H1 (cell line): ENCODE data around the gene DACT3. TPM values are rescaled to one million over a fixed set of nuclear protein-coding genes. Genes with fewer than 3 reads are reported as not detected.

Experiments used
- CTCF ChIA-PET: fragments of 300-600 bp; sonication (Branson Sonifier 250); formaldehyde crosslinking; loops from one replicate; lab custom pipeline; 2021; ENCODE audit not compliant: partially characterized antibody; lab: Charles Lee
- POLR2A ChIA-PET: fragments of 300-600 bp; sonication (Branson Sonifier 250); formaldehyde crosslinking; loops from one replicate; lab custom pipeline; 2021; ENCODE audit warnings: inconsistent platforms; ENCODE audit not compliant: partially characterized antibody; lab: Charles Lee
- DNase-seq, 2 experiments: peaks; one replicate each; pipeline versions ENCODE4 v3.0.0 to v3.0.0-alpha.2; 2010 to 2022; ENCODE audit warnings: low spot score in 2 of 2, low read depth in 1 of 2, mixed read lengths in 1 of 2
- FAIRE-seq: peaks from 2 replicates; lab custom pipeline; 2011; peaks lifted over from hg19 to GRCh38; lab: Jason Lieb, UNC
- H2AFZ ChIP-seq: 2 replicates; pipeline ENCODE4 v1.8.1; 2012; ENCODE audit warnings: low read length, inconsistent platforms
- H2AK5ac ChIP-seq: 2 replicates; pipeline ENCODE4 v1.6.1; 2013; ENCODE audit warnings: low read depth, low read length
- H2BK120ac ChIP-seq: replicated peaks from 2 replicates; pipeline ENCODE3; 2013; ENCODE audit warnings: low read depth, low read length, inconsistent platforms
- H2BK12ac ChIP-seq: 2 replicates; pipeline ENCODE4 v1.6.1; 2013; ENCODE audit warnings: low read depth, low read length
- H2BK15ac ChIP-seq: 2 replicates; pipeline ENCODE4 v1.6.1; 2013; ENCODE audit warnings: low read length
- H2BK20ac ChIP-seq: 2 replicates; pipeline ENCODE4 v1.6.1; 2013; ENCODE audit warnings: low read length
- H2BK5ac ChIP-seq: 2 replicates; pipeline ENCODE4 v1.6.1; 2013; ENCODE audit warnings: low read depth, low read length
- H3K14ac ChIP-seq: 2 replicates; pipeline ENCODE4 v1.6.1; 2013; ENCODE audit warnings: inconsistent platforms; ENCODE audit not compliant: insufficient read length
- H3K18ac ChIP-seq: 2 replicates; pipeline ENCODE4 v1.6.1; 2013; ENCODE audit warnings: low read length; ENCODE audit errors: extremely low read depth
- H3K23ac ChIP-seq: 2 replicates; pipeline ENCODE4 v1.6.1; 2013; ENCODE audit warnings: inconsistent platforms; ENCODE audit not compliant: insufficient read length
- H3K23me2 ChIP-seq: 2 replicates; pipeline ENCODE4 v1.6.1; 2013; ENCODE audit warnings: low read depth, low read length
- H3K27ac ChIP-seq: 2 replicates; pipeline ENCODE4 v1.6.1; 2011; ENCODE audit warnings: low read depth, low read length, inconsistent platforms
- H3K27me3 ChIP-seq, 4 experiments: replicated peaks in 1 of 4; 1 replicate in 1 of 4; 2 replicates in 3 of 4; pipeline versions ENCODE4 v1.6.1 to v1.8.1; 2011 to 2013; ENCODE audit warnings: low read length in 3 of 4, mild to moderate bottlenecking in 3 of 4, inconsistent platforms in 2 of 4, mixed read lengths in 2 of 4, moderate library complexity in 1 of 4; ENCODE audit not compliant: control insufficient read depth in 3 of 4, insufficient read depth in 3 of 4; ENCODE audit errors: extremely low read depth in 1 of 4
- H3K36me3 ChIP-seq, 4 experiments: 2 replicates each; pipeline versions ENCODE4 v1.6.1 to v1.8.1; 2011 to 2013; ENCODE audit warnings: mild to moderate bottlenecking in 4 of 4, low read length in 3 of 4, moderate library complexity in 2 of 4, control low read depth in 1 of 4, inconsistent platforms in 1 of 4; ENCODE audit not compliant: insufficient read depth in 4 of 4, control insufficient read depth in 2 of 4
- H3K4ac ChIP-seq: replicated peaks from 2 replicates; pipeline ENCODE3; 2013; ENCODE audit warnings: low read length, low read depth, mixed read lengths, inconsistent platforms; ENCODE audit not compliant: insufficient read length
- H3K4me1 ChIP-seq, 4 experiments: replicated peaks in 1 of 4; 1 replicate in 1 of 4; 2 replicates in 3 of 4; pipeline versions ENCODE4 v1.6.1 to v1.8.1; 2011 to 2013; ENCODE audit warnings: low read length in 3 of 4, inconsistent platforms in 2 of 4, mixed read lengths in 1 of 4; ENCODE audit not compliant: insufficient read depth in 4 of 4, control insufficient read depth in 3 of 4
- H3K4me2 ChIP-seq, 2 experiments: 2 replicates each; pipeline versions ENCODE4 v1.6.1 to v1.8.1; 2011 to 2013; ENCODE audit warnings: low read depth in 2 of 2, low read length in 2 of 2, control low read depth in 1 of 2, inconsistent platforms in 1 of 2, mild to moderate bottlenecking in 1 of 2; ENCODE audit not compliant: insufficient read depth in 1 of 2
- H3K4me3 ChIP-seq, 4 experiments: fragments of 200-600, 300-600 bp in 1 of 4; sonication (generic), shearing (Covaris generic), sonication (Bioruptor Twin) in 1 of 4; 2 replicates each; pipeline versions ENCODE4 v1.5.1 to v1.8.1; 2011 to 2016; ENCODE audit warnings: low read length in 4 of 4, low read depth in 3 of 4, control low read depth in 2 of 4, inconsistent platforms in 2 of 4, mild to moderate bottlenecking in 2 of 4, mixed read lengths in 1 of 4, moderate library complexity in 1 of 4; ENCODE audit not compliant: insufficient read depth in 2 of 4; ENCODE audit errors: extremely low read depth in 1 of 4
- H3K56ac ChIP-seq: replicated peaks from 2 replicates; pipeline ENCODE3; 2013; ENCODE audit warnings: low read depth, mild to moderate bottlenecking, mixed read lengths, low read length, inconsistent platforms; ENCODE audit not compliant: insufficient read length
- H3K79me1 ChIP-seq: 2 replicates; pipeline ENCODE4 v1.6.1; 2013; ENCODE audit warnings: low read depth, low read length, control low read depth
- H3K79me2 ChIP-seq, 2 experiments: 2 replicates each; pipeline versions ENCODE4 v1.6.1 to v1.8.1; 2012 to 2013; ENCODE audit warnings: low read length in 2 of 2, mild to moderate bottlenecking in 2 of 2, inconsistent platforms in 1 of 2; ENCODE audit not compliant: insufficient read depth in 2 of 2, control insufficient read depth in 1 of 2
- H3K9ac ChIP-seq, 4 experiments: replicated peaks in 1 of 4; 1 replicate in 1 of 4; 2 replicates in 3 of 4; pipeline versions ENCODE4 v1.6.1 to v1.8.1; 2011 to 2013; ENCODE audit warnings: low read depth in 3 of 4, low read length in 3 of 4, control low read depth in 2 of 4, mild to moderate bottlenecking in 2 of 4, moderate library complexity in 2 of 4, inconsistent platforms in 1 of 4; ENCODE audit errors: extremely low read depth in 1 of 4
- H3K9me3 ChIP-seq, 2 experiments: 2 replicates each; pipeline versions ENCODE4 v1.6.1 to v1.8.1; 2012 to 2013; ENCODE audit warnings: mild to moderate bottlenecking in 2 of 2, moderate library complexity in 2 of 2, control low read depth in 1 of 2, inconsistent platforms in 1 of 2, low read depth in 1 of 2, low read length in 1 of 2, mixed read lengths in 1 of 2; ENCODE audit not compliant: insufficient read depth in 2 of 2
- H4K20me1 ChIP-seq, 2 experiments: replicated peaks in 1 of 2; 2 replicates each; pipeline versions ENCODE3 to v1.8.1; 2011 to 2013; ENCODE audit warnings: inconsistent platforms in 2 of 2, low read length in 2 of 2, mild to moderate bottlenecking in 1 of 2; ENCODE audit not compliant: insufficient read depth in 2 of 2, control insufficient read depth in 1 of 2
- H4K5ac ChIP-seq: 2 replicates; pipeline ENCODE4 v1.6.1; 2013; ENCODE audit warnings: low read length, low read depth, mixed read lengths, inconsistent platforms; ENCODE audit not compliant: insufficient read length
- H4K8ac ChIP-seq: 2 replicates; pipeline ENCODE4 v1.8.0; 2013; ENCODE audit warnings: mild to moderate bottlenecking, moderate library complexity, low read length, inconsistent platforms; ENCODE audit not compliant: insufficient read depth; ENCODE audit errors: extremely low read depth
- H4K91ac ChIP-seq: replicated peaks from 2 replicates; pipeline ENCODE3; 2013; ENCODE audit warnings: low read length, mixed read lengths, inconsistent platforms; ENCODE audit not compliant: insufficient read length
- CBX5 ChIP-seq: fragments of 300-800, 300-1000 bp; sonication (generic); IDR thresholded peaks from 2 replicates; pipeline ENCODE4 v1.7.1; 2016; ENCODE audit warnings: antibody characterized with exemption, low read length, low read depth
- EGR1 ChIP-seq: IDR thresholded peaks from 2 replicates; pipeline ENCODE4 v1.6.1; 2011; ENCODE audit warnings: low read depth, low read length, borderline replicate concordance
- FOSL1 ChIP-seq: IDR thresholded peaks from 2 replicates; pipeline ENCODE4 v1.6.1; 2011; ENCODE audit warnings: mild to moderate bottlenecking, low read depth, low read length, moderate library complexity; ENCODE audit not compliant: insufficient read depth
- POLR2AphosphoS5 ChIP-seq: IDR thresholded peaks from 2 replicates; pipeline ENCODE4 v1.6.1; 2011; ENCODE audit warnings: low read depth, low read length
- RAD21 ChIP-seq, 2 experiments: IDR thresholded peaks in 1 of 2; conservative IDR thresholded peaks in 1 of 2; 2 replicates each; pipeline ENCODE4 v1.6.1; 2011; ENCODE audit warnings: low read depth in 2 of 2, low read length in 2 of 2, improper control_type of control experiment in 1 of 2, inconsistent platforms in 1 of 2, mild to moderate bottlenecking in 1 of 2, moderate library complexity in 1 of 2
- RBBP5 ChIP-seq: IDR thresholded peaks from 2 replicates; pipeline ENCODE4 v1.7.1; 2012; ENCODE audit warnings: low read depth, mild to moderate bottlenecking, inconsistent platforms, low read length, moderate library complexity, borderline replicate concordance
- WGBS, 2 experiments: shearing (Covaris generic) in 1 of 2; methylation state at CpG; one replicate each; pipeline versions ENCODE4 v1.1.6 to v1.1.7; 2013 to 2015; ENCODE audit warnings: low lambda C conversion rate in 2 of 2, mixed read lengths in 2 of 2, inconsistent platforms in 1 of 2, low coverage in 1 of 2, missing lambda C conversion rate in 1 of 2; ENCODE audit not compliant: insufficient replicate concordance in 2 of 2, insufficient coverage in 1 of 2, insufficient read length in 1 of 2; ENCODE audit errors: extremely low coverage in 1 of 2, missing lambda C conversion rate in 1 of 2; 5-methylcytosine and 5-hydroxymethylcytosine counted together
- polyA plus RNA-seq, 7 experiments: library from polyadenylated mRNA; depleted of rRNA in 3 of 7; stranded (reverse) in 5 of 7; unstranded in 2 of 7; fragments of >200 nt in 5 of 7; fragments of 200-250 nt in 2 of 7; gene quantifications; 1 replicate in 5 of 7; 2 replicates in 1 of 7; 4 replicates in 1 of 7; pipeline versions ENCODE4 v1.2.1 to v1.2.3, GENCODE V29; 2011 to 2013; ENCODE audit warnings: missing spikeins in 2 of 7, mixed read lengths in 2 of 7
- total RNA-seq: library from RNA; stranded (reverse); fragmentation: NEBNext Ultra II Directional; extraction: Animal tissue kit (Norgen Biotek cat#: 25700); gene quantifications from 2 replicates; pipeline ENCODE4 v1.2.1, GENCODE V29; 2021

The DACT3 gene
- total and polyA plus RNA-seq, 2 of the 8 experiments (the other 6 are each of a cell fraction or from before 2014, with no cell fraction given) = 1.8 to 2.0 TPM

- Histone ChIP-seq H4K5ac (no peak overlapping the region), H2BK12ac (no peak overlapping the region), H3K23me2 (peaks cover 7% of the 10 kb centered on the region; the same call in 1 of the 2 replicates), H3K4me3 (no peak overlapping the region), H3K4ac (no peak overlapping the region), H3K79me2 (no peaks in the 10 kb centered on the region), H3K23ac (no peak overlapping the region), H3K18ac (no peak overlapping the region), H3K36me3 (no peaks in the 10 kb centered on the region), H3K4me2 (no peak overlapping the region), H3K9me3 (no peaks in the 10 kb centered on the region), H2BK120ac (no peak overlapping the region), H2BK20ac (no peak overlapping the region), H4K20me1 (no peaks in the 10 kb centered on the region), H3K4me1 (peaks cover 0 to 4% (median 2%) of the 10 kb centered on the region in 4 experiments; a peak in 4 of 7 replicates), H3K14ac (no peak overlapping the region), H2BK15ac (no peak overlapping the region), H3K56ac (no peak overlapping the region), H2AK5ac (no peak overlapping the region), H2AFZ (no peak overlapping the region), H2BK5ac (no peak overlapping the region), H3K79me1 (no peaks in the 10 kb centered on the region), H3K9ac (no peak overlapping the region), H3K27me3 (peaks cover 0 to 4% (median 4%) of the 10 kb centered on the region in 4 experiments; a peak in 3 of 7 replicates), H4K8ac (no peak overlapping the region), H4K91ac (no peak overlapping the region), H3K27ac (no peak overlapping the region)
- ChIA-PET CTCF (interaction anchor here (0.6 to 18.2 kb wide), 4 partner anchors 8 to 48 kb away, joined by 4 to 341 read pairs (median 30); no protein-coding TSS in a partner anchor), POLR2A (interaction anchor here (0.6 kb wide), 1 partner anchor 123 kb away, joined by 3 read pairs; the partner anchor contains the start of gene SLC1A5)
- DNase-seq = no peak
- 86% methylated on average over 5 of the region's 8 CpGs; no CpG with 5 or more reads in 1 of the 2 experiments for WGBS, 2 experiments
- FAIRE-seq = no peak
- TF ChIP-seq RBBP5 (no peak), FOSL1 (no peak), POLR2AphosphoS5 (no peak), RAD21 (IDR thresholded peaks at IDR 0.05 in 1 of 2, conservative IDR thresholded peaks at IDR 0.05 in 1 of 2; ENCODE audit: low read depth in 2 of 2, low read length in 2 of 2) (no peak), CBX5 (no peak), EGR1 (no peak)
Measured at GRCh38 chr19:46665072-46665471, 4.1 kb upstream of the DACT3 start.
